ENCODE measurements around the gene CTAGE8.
"Not testable (repeated sequence)": the region's sequence is repeated elsewhere in the genome, so short reads cannot be mapped to it uniquely, and the experiment has no call there.

CTAGE8 gene

DNA sequence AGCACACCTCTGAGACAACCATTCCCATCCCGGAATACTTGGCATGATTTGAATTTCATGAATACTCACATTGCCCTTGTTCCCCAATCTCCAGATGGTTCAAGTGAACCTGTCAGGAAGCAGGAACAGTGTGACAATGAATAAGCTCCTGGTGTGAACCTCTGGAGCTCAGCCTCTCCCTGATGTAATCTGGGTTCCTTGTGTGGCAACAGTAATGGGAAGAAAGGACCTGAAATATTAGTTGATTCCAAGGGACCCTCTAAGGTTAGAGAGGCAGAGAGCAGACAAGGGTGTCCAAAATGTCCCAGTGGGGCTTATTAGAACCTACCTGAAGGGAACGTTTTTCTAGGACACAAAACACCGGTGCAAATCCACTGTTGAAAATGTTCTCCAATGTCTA, 13.0 kb downstream of the CTAGE8 start:
- DNase-seq (ENCODE audit: low spot score) = peak; percentile 1

DNA sequence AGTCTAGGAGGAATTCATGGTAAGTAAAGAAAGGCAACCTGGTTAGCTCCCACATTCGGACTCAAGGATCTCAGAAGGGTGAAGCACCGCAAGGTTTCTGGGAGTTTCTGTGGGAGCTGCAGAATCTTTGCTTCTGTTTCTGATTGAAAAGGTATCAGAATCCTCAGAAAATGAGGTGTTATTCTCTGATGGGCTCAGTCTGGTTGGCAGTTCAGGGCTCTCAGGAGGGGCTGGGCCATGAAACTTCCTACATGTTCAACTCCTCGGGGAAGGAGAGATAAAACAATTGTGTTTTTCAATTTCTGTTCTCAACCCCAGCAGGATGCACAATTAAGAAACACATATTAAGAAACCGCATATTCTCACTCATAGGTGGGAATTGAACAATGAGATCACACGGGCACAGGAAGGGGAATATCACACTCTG, 13.6 kb downstream of the CTAGE8 start:
- peak; percentile 0 for DNase-seq (ENCODE audit: low spot score)

DNA sequence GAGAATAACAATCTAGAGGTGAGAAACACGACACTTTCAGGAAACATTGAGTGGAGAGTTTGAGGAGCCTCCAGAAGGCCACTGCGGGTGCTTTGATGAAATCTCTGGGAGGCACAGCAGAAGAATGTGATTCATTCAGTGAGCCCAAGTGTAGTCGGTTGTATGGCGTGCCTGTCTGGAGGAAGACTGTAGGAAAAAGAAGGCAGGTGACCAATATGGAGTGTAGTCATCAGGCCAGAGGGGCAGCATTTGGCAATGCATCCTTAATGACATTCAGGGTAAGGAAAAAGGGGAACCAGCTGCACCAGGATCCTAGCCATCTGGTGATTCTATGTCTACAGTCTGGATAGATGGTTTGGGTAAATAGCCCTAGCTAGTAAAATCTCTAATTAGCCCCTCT, 16.8 kb downstream of the CTAGE8 start:
- not testable (repeated sequence) for DNase-seq (ENCODE audit: low spot score)

DNA sequence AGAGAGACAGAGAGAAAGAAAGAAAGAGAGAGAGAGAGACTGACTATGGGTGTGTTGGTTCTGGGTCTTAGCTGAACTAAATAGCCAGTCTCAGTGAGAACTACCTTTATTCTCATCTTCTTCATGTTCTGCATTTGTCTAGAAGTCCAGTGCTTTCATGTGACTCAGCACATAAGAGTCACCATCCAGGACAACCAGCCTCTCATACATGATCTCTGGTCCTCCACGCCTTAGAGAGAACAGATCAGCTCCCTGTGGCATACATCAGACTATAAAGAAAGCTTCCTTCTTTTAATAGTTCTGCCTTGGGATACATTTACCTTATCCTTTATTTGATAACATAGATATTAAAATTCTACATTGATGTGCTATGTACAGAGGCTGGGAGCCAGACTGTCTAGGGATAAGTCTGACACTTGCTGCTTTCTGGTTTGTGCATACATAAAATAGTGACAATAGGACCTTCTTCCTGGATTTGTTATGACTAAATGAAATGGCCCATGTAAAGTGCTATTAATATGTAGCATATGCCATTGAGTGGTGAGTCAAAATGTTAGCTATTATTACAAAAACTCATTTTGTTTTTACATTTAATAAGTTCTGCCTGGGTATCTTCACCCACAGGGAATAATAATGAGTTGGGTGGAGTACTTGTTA, 21.3 kb downstream of the CTAGE8 start:
- DNase-seq (ENCODE audit: low spot score) = not testable (repeated sequence)

DNA sequence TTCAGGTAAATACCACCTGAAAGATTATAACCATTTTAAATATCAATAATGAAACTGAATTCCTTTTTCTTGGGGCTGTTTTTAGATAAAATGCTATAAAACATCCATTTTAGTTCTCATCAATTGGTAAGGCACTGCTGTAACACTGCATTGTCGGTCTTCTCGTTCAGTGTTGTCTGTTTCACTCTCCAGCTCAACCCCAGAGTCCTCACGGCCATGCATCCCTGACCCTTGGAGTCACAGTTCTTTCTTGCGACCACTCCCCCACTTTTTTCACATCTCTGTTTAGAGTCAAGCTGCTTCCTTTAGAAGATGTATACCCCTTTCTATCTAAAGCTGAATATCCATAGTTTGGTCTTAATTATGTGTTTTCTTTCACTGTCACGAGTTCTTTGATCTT, 22.1 kb downstream of the CTAGE8 start:
- DNase-seq (ENCODE audit: low spot score) = not testable (repeated sequence)

DNA sequence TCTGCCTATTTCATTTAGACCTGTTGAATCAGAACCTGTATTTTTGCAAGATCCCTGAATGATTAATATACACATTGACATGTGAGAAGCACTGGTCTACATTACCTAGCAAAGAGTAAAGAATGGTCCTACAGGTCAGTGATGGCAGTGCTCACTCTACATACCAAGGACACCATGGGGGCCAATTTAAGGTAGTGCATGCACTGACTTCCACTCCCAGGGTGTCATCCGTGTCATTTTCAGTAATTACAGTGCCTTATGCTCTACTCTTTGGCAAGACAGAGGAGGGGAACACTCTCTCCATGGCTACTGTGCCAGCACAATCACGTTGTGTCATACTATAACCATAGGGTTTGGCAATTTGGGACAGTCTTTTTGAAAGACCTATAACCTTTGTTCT, 23.7 kb downstream of the CTAGE8 start:
- not testable (repeated sequence) for DNase-seq (ENCODE audit: low spot score)

DNA sequence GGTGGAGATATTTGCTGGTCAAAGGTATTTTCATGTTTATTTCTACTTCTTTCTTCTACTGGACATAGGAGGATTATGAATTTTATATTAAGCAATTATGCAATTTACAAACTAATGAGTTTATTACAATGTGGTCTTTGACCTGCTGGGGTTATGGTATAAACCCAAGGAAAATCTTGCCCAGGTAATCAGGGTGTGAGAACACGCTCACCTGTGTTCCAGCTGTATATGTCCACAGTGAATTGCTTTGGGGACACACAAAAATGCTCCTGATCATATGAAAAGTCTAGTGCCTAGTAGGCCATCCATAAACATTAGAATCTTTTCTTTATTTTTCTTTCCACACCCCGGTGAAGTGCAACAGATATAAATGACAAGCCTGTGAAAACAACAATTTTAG, 29.7 kb downstream of the CTAGE8 start, which contains the start of gene OR2A42:
Gene OR2A42, minus strand, starts transcription at position 241 of the 400 bp plus-strand sequence. CDS start 6,762 bp downstream, outside the sequence.
- not testable (repeated sequence) for DNase-seq (ENCODE audit: low spot score)

DNA sequence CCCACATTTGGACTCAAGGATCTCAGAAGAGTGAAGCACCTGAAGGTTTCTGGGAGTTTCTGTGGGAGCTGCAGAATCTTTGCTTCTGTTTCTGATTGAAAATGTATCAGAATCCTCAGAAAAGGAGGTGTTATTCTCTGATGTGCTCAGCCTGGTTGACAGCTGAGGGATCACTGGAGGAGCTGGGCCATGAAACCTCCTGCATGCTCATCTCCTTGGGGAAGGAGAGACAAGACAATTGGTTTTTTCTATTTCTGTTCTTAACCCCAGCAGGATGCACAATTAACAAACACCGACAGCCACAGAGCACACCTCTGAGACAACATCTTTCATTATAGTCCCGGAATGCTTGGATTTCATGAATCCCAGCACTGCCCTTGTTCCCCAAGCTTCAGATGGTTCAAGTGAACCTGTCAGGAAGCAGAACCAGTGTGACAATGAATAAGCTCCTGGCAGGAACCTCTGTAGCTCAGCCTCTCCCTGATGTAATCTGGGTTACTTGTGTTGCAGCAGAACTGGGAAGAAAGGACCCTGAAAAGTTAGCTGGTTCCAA, 30.5 kb downstream of the CTAGE8 start:
- not testable (repeated sequence) for DNase-seq (ENCODE audit: low spot score)

DNA sequence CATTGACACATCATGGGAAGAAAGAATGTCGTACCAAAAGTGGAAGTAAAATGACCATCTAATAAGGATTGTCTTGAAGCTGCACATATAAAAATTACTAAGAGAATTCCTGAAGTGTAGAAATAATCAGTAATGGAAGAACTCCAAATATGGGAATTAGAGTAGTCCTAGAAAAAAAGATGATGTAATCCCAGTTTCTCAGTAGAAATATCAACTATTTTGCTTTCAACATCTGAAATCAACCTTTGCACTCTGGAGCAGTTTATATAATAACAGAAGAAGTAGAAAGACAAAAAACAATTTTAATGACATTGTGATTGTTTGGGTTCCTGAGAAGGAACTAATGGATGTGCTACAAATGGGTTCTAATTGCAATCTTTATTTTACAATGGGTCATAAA, 36.0 kb downstream of the CTAGE8 start:
- not testable (repeated sequence) for DNase-seq (ENCODE audit: low spot score)

DNA sequence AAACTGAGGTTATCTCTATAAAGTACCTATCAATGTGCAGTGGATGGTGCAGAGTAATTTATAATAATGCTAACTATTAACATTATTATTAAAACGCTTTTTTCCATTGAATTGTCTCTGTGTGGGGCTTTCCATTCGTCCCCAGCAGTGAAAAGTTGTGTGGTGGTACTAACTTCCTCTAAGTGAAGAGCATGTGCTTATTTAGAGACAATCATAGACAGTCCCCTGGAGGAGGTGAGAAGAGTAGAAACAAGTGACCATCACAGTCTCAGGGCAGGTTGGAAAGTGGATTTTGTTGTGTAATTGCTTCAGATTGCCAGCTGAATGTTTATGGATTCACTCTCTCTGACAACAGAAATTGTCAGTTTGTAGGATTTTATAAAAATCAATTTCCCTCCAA, 38.1 kb downstream of the CTAGE8 start:
- not testable (repeated sequence) for DNase-seq (ENCODE audit: low spot score)

DNA sequence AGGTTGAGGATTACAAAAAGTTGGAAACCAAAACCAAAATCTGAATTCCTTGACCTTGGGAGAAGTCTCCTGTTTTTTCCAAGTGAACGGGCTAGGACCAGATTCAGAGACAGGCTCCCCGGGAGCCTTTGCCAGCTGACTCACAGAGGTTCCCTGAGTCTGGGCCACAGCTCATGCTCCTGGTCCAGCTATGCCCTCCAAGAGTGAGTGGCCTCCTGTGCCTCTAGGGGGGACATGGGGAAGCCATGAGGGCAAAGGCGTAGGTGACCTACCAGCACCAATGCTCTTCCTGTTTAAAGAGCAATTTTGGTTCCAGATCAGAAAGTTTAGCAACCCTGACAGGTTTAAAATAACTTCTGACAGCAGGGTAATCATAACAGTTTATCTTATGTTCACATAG, 40.3 kb downstream of the CTAGE8 start:
- DNase-seq (ENCODE audit: low spot score) = not testable (repeated sequence)

DNA sequence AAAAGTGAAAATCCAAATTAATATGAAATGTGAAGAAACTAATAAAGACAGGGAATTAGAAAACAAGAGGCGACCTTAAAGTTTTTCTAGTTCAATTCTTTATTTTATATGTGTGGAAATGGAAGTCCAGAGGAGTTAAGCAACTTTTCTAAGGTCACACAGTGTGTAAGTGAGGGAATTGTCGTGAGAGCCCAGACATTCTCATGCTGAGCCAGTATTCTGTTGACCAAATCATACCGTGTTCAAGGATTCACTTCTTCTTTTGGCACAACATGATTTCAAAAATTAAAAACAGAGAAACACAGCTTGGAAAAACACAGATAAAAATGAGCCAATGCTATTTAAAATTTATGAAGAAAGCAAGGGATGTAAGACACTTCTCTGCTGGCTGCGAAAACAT, 42.2 kb downstream of the CTAGE8 start:
- DNase-seq (ENCODE audit: low spot score) = not testable (repeated sequence)

DNA sequence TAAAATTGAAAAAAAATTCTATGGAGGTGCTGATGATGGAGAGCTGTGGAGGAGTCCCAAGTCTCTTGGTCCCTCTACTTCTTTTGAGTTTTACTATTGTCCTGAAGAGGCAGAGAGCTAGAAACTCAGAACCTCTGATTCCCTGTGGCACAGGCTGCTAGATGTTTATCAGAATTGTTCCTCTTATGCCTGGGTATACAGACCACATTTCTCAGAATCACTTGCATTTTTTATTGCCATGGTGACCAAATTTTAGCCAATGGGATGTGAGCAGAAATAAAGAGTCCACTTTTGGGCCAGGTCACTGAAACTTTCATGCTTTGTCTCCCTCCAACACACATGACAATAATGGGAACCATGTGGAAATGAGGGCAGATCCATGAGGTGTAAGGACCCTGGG, 45.4 kb downstream of the CTAGE8 start:
- not testable (repeated sequence) for DNase-seq (ENCODE audit: low spot score)

DNA sequence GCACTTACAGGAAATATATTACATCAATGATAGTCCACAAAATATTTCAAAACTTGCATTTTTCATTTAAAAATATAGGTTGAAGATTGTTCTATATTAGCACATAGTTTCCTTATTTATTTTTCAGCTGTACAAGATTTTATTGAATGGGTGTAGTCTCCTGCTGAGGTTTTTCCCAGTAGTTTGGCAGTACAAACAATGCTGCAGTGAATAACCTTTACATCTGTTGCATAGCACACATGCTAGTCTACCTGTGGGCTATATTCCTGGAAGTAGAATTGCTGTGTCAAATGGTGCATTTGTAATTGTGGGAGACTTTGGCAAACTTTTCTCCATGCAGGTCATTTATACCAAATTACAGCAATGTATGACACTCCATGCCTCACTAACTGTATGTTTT, 48.6 kb downstream of the CTAGE8 start:
- DNase-seq (ENCODE audit: low spot score) = not testable (repeated sequence)

DNA sequence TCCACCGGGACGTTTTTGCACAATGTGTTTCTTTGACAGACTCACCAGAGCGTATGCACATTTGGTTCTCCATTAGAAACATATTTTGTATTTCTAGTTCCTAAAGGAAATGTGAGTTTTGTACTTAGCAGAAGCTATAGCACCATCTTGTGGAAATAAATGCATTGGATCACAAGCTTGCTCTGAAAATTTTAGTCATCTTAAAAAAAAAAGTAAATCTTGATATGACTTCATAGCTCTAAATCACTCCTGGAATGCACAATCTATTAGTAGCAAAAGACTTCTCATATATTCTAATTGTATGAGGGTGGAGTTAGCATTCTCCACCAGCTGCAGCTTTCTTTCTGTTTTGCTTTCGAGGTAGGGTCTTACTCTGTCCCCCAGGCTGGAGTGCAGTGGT, 49.9 kb downstream of the CTAGE8 start:
- not testable (repeated sequence) for DNase-seq (ENCODE audit: low spot score)

DNA sequence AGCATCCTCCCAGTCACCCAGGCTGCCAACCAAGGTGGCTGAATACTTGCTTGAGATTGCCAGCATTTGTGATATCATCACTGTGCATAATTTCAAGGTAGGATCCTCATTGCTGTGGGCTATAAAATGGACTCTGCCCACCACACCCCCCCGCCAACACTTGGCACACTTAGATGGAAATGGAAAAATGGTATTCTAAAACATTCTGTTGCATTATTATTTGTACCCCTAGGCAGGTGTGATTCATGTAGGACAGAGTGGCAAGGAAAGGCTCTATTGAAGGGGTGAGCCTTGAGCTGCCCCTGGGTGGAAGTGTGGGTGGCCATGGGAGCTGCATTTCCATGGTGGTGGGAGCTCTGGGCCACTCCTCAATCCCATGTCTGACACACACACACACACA, 50.5 kb downstream of the CTAGE8 start:
- DNase-seq (ENCODE audit: low spot score) = not testable (repeated sequence)

DNA sequence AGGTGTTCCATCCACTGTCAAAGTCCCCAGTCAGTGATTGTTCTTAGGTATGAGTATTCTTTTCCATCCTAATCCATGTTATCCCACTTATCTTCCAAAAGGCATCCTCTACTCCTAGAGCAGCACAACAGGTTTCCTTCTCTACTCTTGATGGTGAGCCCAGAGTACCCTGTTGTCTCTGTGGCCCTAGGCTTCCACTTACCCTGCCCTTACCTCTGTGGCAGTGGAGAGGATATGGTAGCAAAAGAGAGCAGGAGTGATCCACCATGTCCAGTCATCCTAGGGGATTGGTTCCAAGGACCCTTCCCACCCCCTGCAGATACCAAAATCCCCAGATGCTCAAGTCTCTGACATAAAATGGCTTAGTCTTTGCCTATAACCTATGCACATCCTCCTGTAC, 51.9 kb downstream of the CTAGE8 start:
- not testable (repeated sequence) for DNase-seq (ENCODE audit: low spot score)

Measured in kidney tubule cell (primary cell).